IPS DF 4.7 (cell line): ENCODE results near the gene HAPLN1.
"Not testable (repeated sequence)": the region's sequence is repeated elsewhere in the genome, so short reads cannot be mapped to it uniquely, and the experiment has no call there.

ENCODE experiments used
- DNase-seq: peaks from one replicate; pipeline ENCODE4 v3.0.0-alpha.2; 2013; ENCODE audit warnings: low spot score; ENCODE audit errors: extremely low read depth

Gene HAPLN1

DNA sequence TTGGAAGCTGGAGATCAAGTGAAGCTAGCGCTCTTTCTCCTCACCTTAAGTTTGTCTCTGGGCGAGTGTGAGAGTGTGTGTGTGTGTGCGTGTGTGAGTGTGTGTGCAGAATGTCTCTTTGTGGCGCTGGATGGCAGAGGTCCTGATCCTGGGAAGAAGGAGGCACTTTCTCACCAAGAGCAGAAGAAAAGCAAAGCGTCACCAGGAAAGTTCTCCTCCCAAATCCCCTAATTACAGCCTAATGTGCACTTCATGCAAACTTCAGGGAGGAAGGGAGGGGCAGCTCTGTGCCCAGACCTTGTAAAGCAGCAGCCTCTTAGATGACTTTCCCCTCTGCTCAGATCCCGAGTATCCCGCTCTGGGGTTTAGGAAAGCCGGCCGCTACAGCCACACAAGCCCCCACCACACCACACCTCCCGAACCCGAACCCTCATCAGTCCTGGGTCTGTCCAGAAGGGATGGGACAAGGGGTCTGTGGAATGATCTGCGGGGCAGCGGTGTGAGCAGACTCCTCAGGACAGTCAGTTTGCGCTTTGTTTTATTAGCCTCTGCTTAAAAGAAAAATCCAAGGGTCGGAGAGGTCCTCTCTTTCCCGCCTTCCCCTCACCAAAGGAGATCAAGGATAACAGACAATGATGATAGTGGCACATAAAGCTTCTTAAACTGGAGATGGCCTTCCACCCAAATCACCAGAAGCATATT is at the start of gene HAPLN1:
TSS of gene HAPLN1 (minus strand) at position 20 of the 702 bp plus-strand sequence. CDS start 47,332 bp downstream, outside the sequence.
- DNase-seq = no peak

DNA sequence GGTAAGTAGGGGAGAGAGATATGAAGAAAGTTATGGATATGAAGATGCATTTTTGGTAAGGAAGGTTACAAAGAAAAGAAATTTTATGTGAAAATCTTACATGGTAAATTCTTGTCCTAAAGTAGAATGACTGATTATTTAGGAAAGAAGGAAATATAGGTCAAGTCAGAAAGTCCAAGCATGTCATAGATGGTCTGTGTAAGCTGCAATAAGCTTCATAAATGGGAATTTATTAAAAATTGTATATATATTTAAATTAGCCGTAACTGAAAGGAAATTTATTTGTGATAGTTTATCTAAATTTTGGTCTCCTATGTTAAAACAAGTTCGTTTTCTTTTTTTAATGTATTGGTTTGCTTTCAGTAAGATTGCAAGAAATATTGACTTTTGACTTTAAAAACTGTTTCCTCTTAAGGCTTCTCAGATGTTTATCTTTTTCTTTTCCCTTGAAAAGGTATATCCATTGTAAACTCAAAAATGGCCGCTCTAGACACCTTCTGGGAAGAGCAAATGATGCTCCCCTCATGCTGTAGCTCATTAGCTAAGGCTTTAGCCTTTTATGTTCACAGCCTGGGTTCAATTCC is 46.8 kb upstream of the HAPLN1 start:
- DNase-seq = no peak

DNA sequence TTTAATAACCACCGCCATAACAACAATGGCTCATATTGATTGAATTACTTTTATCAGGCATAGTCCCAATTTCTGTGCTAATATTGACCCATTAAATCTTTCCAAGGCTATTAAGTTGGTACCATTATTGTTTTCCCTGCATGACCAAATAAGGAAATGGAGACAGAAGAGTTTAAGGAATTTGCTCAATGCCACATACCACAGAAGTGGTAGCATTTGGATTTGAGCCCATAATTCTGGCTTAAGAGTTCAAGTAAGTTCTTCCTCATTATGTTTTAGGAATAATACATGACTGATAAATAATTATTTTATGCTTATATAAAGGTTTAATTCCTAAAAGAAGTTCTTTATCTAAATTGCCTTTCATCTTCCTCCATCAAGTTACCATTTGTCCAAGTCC is 43.4 kb upstream of the HAPLN1 start:
- DNase-seq = no peak

DNA sequence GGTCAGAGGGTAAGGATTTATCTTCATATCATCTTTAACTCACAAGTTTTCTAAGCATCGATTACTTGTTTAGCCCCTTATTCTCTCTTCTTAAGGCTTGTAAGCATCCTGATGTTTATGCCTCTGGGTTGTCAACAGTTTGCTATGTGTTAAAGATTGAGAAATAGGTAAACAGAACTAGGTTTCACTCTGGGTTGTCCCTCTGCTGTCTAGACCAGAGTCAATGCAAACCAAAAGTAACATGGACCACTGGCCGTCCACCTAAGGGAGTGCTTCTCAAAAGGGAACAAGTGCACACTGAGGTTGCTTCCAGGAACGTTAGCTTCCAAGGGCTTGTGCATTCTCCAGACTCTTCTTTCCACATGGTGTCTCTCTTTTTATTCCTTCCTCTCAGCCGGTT is 39.9 kb upstream of the HAPLN1 start:
- no peak for DNase-seq

DNA sequence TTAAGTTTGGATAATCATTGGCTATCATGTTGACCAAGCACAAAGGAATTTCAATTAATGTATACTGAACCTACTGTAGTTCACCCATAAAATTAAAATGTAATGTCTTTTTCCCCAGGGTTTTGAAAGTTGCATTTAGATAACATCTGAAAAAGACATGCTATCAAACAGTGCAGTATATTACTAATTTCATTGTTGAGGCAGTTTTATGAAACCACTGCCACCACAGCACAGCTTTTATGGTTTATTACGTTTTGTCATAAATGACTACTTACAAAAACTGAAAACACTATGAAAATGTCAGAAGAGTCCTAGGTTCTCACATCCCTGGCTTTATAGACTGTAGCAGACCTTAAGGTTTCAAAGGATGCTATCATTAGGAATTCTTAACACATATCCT is 32.0 kb upstream of the HAPLN1 start:
- no peak for DNase-seq

DNA sequence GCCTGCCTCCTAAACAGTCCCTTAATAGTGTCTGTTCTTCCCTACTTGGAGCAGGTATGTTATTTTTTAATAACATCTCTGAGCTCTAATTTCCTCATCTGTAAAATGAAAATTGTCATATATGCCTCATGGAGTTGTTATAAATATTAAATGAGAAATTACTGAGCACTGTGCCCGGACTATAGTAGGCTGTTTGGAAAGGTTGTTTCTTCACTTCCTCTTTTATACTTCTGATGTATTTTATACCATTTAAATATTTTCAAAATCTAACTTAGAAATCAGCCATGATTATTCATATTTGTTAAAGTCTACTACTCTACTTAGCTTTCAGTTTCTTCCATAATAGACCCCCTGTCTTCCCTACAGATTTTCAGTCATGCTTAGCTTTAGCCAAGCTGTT is 30.5 kb upstream of the HAPLN1 start:
- DNase-seq = no peak

DNA sequence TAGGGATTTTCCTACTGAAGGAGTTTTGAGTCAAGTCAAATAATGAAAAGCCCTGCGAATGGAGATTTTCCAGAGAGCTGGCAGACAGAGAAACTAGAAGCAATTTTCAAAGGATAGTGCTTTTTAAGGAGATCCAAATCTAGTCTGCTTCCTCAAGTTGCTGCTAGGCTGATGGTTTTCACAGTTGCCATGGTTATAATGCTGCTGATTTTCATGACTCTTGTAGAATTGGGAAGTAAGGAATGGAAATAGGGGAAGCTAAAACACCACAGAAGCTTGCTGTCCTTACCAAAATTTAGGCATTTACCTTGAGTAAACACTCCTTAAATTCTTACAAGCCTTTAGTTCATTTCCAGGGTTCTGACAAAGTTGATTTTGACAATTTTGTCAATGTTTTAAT is 30.1 kb upstream of the HAPLN1 start:
- DNase-seq = no peak

DNA sequence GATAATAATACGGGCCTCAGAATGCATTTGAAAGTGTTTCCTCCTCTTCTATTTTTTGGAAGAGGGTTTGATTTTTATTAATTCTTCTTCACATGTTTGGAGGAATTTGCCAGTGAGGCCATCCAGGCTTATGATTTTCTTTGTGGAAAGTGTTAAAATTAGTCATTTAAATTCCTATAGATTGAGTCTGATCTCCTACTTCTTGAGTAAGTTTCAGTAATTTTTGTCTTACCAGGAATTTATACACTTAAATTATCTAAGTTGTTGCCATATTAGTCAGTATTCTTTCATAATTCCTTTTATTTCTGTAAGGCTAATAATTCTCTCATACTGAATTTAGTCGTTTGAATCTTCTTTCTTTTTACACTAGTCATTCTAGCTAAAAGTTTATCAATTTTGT is 25.2 kb upstream of the HAPLN1 start:
- no peak for DNase-seq

DNA sequence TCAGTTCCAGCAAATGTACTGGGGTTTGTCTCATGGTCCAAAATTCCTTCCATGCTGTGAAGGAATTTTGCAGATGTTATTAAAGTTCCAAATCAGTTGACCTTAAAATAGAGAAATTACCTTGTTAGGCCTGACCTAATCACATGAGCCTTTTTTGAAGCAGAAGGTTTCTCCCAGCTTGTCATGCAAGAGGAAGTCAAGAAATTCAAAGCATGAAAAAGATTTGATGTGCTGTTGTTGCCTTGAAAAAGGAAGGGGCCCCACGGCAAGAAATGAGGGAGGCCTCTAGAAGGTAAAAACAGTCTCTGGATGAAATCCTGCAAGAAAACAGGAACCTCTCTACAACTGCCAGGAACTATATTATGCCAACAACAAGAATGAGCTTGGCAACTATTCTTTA is 24.2 kb upstream of the HAPLN1 start:
- DNase-seq = no peak

DNA sequence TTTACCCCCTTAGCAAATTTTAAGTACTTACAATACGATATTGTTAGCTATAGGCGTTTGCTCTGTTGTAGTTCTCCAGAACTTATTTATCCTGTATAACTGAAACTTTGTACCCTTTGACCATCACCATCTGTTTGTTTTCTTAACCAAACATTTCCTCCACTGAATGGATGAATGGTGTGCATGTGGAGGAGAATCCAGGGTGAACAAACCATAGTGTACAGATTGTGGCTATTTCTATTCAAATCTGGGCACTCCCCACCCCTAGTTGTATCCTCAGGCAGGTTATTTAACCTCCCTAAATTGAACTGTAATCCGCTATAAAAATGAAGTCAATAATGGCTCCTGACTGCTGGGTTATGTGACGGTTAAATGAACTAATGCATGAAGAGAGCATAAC is 21.4 kb upstream of the HAPLN1 start:
- no peak for DNase-seq

DNA sequence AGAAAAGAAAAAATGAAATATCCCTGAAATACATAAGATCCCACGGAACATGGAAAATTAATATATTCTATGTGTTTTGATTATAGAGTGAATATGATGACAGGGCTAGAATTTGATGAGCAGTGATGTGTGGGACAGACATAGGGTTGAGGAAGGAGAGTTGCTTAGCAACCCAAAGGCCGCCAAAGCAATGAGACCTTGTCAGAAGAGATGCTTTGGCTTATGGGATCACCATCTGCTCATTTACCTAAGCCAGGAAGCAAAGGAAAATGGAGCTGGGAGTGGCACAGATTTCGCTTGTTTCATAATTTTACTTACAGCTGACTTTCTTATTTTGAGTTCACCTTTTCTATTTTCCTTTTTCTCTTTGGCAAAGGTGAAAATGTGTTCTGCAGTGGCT is 20.9 kb upstream of the HAPLN1 start:
- no peak for DNase-seq

DNA sequence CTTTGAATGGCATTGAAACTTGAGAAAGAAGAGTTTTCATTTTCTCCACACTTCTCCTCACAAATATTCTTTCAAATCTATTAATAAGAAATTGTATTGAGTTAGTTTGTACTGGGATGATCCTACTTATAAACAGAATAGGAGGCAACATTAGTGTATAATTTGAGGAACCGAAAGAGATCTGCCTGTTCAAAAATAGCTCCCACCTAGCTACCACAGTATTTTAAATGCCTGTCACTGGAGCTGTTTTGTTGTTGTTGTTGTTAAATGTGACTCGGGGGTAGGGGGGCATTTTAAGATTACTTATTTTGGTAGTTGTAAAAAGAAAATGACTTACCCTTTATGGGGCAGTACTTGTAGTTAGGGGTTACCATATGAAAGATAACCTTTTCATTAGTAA is 20.1 kb upstream of the HAPLN1 start:
- DNase-seq = no peak

DNA sequence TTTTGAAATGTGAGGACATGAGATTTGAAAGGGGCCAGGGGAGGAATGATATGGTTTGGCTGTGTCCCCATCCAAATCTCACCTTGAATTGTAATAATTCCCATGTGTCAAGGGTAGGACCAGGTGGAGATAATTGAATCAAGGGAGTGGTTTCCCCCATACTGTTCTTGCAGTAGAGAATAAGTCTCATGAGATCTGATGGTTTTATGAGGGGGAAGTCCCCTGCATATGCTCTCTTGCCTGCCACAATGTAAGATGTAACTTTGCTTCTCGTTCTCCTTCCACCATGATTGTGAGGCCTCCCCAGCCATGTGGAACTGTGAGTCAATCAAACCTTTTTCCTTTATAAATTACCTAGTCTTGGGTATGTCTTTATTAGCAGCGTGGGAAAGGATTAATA is 15.5 kb upstream of the HAPLN1 start:
- DNase-seq = not testable (repeated sequence)

DNA sequence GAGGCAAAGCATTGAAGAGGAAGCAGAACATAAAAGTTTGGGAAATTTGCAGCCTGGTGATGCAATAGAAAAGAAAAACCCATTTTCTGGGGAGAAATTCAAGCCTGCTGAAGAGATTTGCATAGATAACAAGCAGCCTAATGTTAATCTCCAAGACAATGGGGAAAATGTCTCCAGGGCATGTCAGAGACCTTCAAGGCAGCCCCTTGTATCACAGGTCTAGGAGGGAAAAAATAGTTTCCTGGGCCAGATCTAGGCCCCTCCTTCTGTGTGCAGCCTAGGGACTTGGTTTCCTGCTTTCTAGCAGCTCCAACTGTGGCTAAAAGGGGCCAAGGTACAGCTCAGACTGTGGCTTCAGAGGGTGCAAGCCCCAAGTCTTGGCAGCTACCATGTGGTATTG is 14.4 kb upstream of the HAPLN1 start:
- DNase-seq = not testable (repeated sequence)

DNA sequence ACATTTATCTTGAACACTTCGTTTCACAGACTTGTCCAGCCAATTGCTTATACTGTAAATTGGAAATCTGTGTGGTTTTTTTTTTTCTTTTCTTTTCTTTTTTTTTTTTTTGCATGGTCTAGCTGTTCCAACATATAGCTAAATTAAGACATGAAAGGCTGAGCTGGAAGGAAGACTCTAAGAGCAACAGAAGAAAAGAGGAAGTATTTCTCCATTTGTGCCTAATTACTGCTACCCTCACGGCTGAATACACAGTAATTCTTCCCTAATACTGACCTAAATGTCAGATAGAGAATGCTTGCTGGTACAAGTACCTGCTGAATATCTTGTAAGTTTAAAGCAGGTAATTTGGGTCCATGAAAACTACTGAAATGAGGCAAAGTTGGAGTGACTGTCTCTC is 11.0 kb upstream of the HAPLN1 start:
- DNase-seq = no peak

DNA sequence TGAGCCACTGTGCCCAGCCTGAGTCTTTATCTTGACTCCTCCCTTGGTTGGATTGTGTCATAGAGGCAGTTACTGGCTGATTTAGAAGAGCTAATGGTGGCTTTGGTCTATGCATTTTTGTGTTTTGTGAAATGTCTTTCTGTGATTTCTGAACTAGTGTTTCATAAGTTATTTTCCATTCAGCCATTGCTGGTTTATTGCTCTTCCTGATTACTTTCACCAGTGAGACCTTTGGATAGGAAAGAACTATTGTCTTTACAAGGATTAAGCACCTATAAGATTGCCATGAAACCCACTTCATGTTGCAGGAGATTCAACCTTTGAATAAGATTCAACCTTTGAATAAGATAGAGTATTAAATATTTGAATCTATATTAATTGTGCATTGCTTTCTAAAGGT is 8.7 kb upstream of the HAPLN1 start:
- DNase-seq = no peak

DNA sequence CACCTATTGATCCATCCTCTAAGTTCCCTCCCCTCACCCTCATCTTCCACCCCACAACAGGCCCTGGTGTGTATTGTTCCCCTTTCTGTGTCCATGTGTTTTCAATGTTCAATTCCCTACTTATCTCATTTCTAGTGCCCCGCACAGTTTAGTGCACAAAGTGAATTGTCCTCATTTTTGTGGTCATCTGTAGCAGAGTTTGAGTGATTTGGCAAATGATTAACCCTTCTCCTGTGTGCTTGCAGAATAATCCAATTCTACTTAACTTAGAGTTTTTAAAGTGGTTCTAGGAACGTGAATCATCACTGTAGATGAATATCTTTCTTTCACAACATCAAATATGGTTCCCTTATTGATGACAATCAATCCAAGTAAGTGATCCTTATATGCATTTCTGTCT is 6.3 kb upstream of the HAPLN1 start:
- DNase-seq = no peak

DNA sequence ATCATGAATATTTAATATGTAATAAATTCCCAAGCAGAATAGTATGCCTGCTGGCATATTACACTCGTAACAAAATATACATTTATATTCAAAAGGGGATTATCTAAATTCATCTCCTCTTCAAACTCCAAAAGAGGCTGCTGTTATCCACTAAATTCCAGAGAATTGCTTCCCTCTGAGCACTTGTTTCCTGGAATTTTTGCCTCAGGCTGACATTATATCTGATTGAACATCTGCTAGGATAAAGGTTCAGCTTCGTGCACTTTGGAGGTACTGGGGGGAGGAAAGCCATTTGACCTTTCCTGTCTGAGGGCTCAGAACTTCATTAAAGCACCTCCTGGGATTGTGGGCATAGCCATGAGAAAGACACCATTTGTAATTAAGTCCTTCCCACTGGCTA is 4.3 kb upstream of the HAPLN1 start:
- DNase-seq = no peak

DNA sequence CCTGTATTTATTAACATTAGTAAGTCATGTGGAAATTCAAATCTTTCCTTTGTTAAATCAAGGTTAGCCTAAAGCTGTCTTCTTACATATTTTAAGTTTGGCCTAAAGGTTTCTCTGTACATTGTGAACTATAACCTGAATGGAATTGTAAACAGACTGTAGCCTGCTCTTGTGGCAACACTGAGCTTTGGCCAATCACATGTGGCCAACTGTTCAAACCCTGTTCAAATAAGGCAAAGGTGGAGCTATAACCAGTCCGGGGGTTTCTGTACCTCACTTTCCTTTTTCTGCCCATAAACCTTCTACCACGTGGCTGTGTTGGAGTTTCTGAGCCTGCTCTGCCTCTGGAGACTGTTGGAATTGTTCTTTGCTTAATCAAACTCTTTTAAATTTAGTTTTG is 3.3 kb upstream of the HAPLN1 start:
- no peak for DNase-seq

DNA sequence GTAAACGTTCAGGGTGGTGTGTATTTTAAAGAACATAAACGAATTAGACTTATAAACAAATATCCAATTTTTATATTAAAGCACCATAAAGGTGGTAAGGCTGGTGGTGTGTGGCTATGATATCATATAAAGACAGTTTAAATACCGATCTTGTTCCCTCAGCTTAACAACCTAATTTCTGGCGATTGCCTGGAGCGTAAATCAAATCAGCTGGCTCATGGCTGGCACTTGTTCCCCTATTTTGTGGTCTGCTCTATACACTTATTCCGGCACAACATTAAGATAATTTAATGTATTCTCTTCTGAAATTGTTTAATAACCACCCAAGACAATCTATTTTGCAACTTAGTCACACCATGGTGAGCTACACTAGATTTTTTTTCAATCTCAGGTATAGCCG is 2.4 kb upstream of the HAPLN1 start:
- DNase-seq = no peak

DNA sequence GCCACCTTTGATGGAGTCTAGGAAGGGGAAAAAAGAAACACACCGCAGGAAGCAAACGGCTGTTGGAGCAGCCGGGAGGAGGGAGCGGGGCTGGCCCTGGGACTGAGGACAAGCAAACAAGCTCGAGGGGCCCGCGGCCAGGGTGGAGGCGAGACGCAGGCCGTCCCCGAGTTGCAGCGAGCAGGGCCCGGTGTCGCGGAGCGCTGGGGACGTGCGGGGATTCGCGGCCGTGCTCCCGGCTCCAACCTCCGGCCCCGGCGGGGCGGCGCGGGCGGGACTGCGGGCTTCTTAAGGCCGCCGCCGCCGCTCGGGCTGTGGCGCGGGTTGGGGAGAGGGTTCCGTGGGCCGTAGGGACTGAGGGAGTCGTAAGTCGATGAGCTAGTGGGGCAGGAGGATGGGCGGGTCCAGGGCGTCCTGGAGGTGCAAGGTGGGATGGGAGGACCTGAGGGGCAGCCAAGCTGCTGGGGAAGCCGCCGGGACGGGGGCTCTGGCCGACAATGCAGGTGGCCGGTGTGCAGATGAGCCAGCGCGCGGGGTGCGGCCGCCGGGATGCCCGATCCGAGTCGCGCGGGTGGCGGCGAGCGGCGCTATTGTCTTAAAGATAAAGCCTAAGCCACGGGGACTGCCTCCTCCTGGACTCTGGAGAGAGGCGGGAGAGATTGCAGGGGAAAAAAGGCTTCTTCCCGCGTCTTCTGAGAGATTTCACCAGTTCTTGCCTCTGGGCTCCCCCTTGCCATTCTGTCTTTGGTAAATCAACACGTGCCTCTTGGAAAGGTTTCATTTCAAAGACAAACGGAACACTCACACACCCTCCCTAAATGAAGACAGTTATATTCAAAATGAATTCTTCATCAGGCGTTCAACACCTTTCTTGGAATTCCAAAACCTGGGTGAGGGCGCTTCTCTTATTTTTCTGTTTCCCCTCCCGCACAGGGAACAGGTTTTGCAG is 1.6 kb upstream of the HAPLN1 start:
- DNase-seq = no peak

DNA sequence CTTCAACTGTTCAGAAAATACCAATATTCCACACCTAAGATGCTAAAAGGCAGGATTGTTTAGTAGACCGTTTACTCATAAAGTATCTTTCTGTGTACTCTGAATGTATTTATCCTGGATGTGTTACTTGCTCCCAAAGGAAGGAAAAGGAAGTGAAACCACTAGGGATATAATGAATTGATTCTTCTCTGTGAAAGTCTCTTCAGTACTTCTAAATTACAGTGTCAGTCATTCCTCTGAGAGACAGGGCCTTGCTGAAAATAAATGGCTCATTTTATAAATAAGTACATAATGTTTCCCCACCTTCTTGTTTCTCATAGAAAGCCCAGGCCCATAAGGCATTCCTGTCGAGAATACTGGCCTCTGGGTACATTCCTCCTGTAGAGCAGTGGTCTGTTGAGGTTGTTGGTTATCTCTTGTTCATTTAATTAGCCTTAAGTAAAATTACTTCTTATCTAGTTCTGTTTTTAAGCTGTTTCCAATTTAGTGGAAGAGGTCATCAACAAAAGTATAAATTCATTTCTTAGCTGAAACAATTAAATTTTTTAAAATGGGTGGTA is 1.6 kb downstream of the HAPLN1 start:
- no peak for DNase-seq
